ENCODE data around the gene VRK1.

The VRK1 gene

GRCh38 chr14:96902004-96902403 is 104.8 kb downstream of the VRK1 start:
- no peak overlapping the region for H3K27ac ChIP-seq
- no peaks in the 10 kb centered on the region for H3K9me3 ChIP-seq (ENCODE audit: low read depth, low read length)
- DNase-seq (ENCODE audit: low read depth, low spot score), result no peak
- TF ChIP-seq FOXP2 (optimal IDR thresholded peaks at IDR 0.05; ENCODE audit: control extremely low read depth, extremely low read length, insufficient read depth) (no peak), EZH2 (IDR thresholded peaks at IDR 0.05) (no peak), POLR2AphosphoS5 (IDR thresholded peaks at IDR 0.05; ENCODE audit: borderline replicate concordance, low read depth, low read length) (no peak)
- H3K9ac ChIP-seq (ENCODE audit: insufficient read length), result no peak overlapping the region
- H3K36me3 ChIP-seq (ENCODE audit: insufficient read depth, low read length), result no peaks in the 10 kb centered on the region; the same call in 1 of the 2 replicates
- no peak overlapping the region for H3K4me3 ChIP-seq

- Histone ChIP-seq H3K9me3 (ENCODE audit: low read depth, low read length) (no peaks in the 10 kb centered on the region), H3K27ac (no peak overlapping the region), H3K9ac (ENCODE audit: insufficient read length) (no peak overlapping the region), H3K36me3 (ENCODE audit: insufficient read depth, low read length) (no peaks in the 10 kb centered on the region; the same call in 1 of the 2 replicates), H3K4me3 (no peak overlapping the region)
- TF ChIP-seq FOXP2 (optimal IDR thresholded peaks at IDR 0.05; ENCODE audit: control extremely low read depth, extremely low read length, insufficient read depth) (no peak), POLR2AphosphoS5 (IDR thresholded peaks at IDR 0.05; ENCODE audit: borderline replicate concordance, low read depth, low read length) (no peak), EZH2 (IDR thresholded peaks at IDR 0.05) (no peak)
- DNase-seq (ENCODE audit: low read depth, low spot score), result no peak
Observed at GRCh38 chr14:96903444-96904023, 106.4 kb downstream of the VRK1 start.

- TF ChIP-seq FOXP2 (optimal IDR thresholded peaks at IDR 0.05; ENCODE audit: control extremely low read depth, extremely low read length, insufficient read depth), result no peak
- TF ChIP-seq POLR2AphosphoS5 (IDR thresholded peaks at IDR 0.05; ENCODE audit: borderline replicate concordance, low read depth, low read length), result no peak
- no peak for TF ChIP-seq EZH2 (IDR thresholded peaks at IDR 0.05)
- H3K36me3 ChIP-seq (ENCODE audit: insufficient read depth, low read length), result peaks cover 1% of the 10 kb centered on the region
- H3K27ac ChIP-seq, result no peak overlapping the region
- peaks cover 2% of the 10 kb centered on the region; the same call in 1 of the 2 replicates for H3K9me3 ChIP-seq (ENCODE audit: low read depth, low read length)
- no peak overlapping the region for H3K9ac ChIP-seq (ENCODE audit: insufficient read length)
- no peak for DNase-seq (ENCODE audit: low read depth, low spot score)
- no peak overlapping the region for H3K4me3 ChIP-seq
Observed at GRCh38 chr14:96904201-96904600, 107.0 kb downstream of the VRK1 start.

- Histone ChIP-seq H3K36me3 (ENCODE audit: insufficient read depth, low read length) (peaks cover 8% of the 10 kb centered on the region), H3K4me3 (no peak overlapping the region), H3K27ac (no peak overlapping the region), H3K9ac (ENCODE audit: insufficient read length) (no peak overlapping the region), H3K9me3 (ENCODE audit: low read depth, low read length) (peaks cover 2% of the 10 kb centered on the region; the same call in 1 of the 2 replicates)
- no peak for DNase-seq (ENCODE audit: low read depth, low spot score)
- TF ChIP-seq FOXP2 (optimal IDR thresholded peaks at IDR 0.05; ENCODE audit: control extremely low read depth, extremely low read length, insufficient read depth) (no peak), POLR2AphosphoS5 (IDR thresholded peaks at IDR 0.05; ENCODE audit: borderline replicate concordance, low read depth, low read length) (no peak), EZH2 (IDR thresholded peaks at IDR 0.05) (no peak)
Observed at GRCh38 chr14:96905065-96905464, 107.9 kb downstream of the VRK1 start.

- no peak overlapping the region for H3K4me3 ChIP-seq
- DNase-seq (ENCODE audit: low read depth, low spot score), result no peak
- no peak overlapping the region for H3K27ac ChIP-seq
- peaks cover 2% of the 10 kb centered on the region; the same call in 1 of the 2 replicates for H3K9me3 ChIP-seq (ENCODE audit: low read depth, low read length)
- H3K9ac ChIP-seq (ENCODE audit: insufficient read length), result no peak overlapping the region
- no peak for TF ChIP-seq POLR2AphosphoS5 (IDR thresholded peaks at IDR 0.05; ENCODE audit: borderline replicate concordance, low read depth, low read length)
- TF ChIP-seq FOXP2 (optimal IDR thresholded peaks at IDR 0.05; ENCODE audit: control extremely low read depth, extremely low read length, insufficient read depth), result no peak
- TF ChIP-seq EZH2 (IDR thresholded peaks at IDR 0.05), result no peak
- peaks cover 11% of the 10 kb centered on the region for H3K36me3 ChIP-seq (ENCODE audit: insufficient read depth, low read length)
Observed at GRCh38 chr14:96905825-96906224, 108.6 kb downstream of the VRK1 start.

- TF ChIP-seq EZH2 (IDR thresholded peaks at IDR 0.05) (no peak), POLR2AphosphoS5 (IDR thresholded peaks at IDR 0.05; ENCODE audit: borderline replicate concordance, low read depth, low read length) (no peak), FOXP2 (optimal IDR thresholded peaks at IDR 0.05; ENCODE audit: control extremely low read depth, extremely low read length, insufficient read depth) (no peak)
- Histone ChIP-seq H3K9me3 (ENCODE audit: low read depth, low read length) (peaks cover 2% of the 10 kb centered on the region; the same call in 1 of the 2 replicates), H3K9ac (ENCODE audit: insufficient read length) (no peak overlapping the region), H3K36me3 (ENCODE audit: insufficient read depth, low read length) (peaks cover 11% of the 10 kb centered on the region), H3K4me3 (no peak overlapping the region), H3K27ac (no peak overlapping the region)
- no peak for DNase-seq (ENCODE audit: low read depth, low spot score)
Observed at GRCh38 chr14:96906434-96906833, 109.3 kb downstream of the VRK1 start.

- no peak for DNase-seq (ENCODE audit: low read depth, low spot score)
- no peak overlapping the region for H3K9ac ChIP-seq (ENCODE audit: insufficient read length)
- no peak for TF ChIP-seq POLR2AphosphoS5 (IDR thresholded peaks at IDR 0.05; ENCODE audit: borderline replicate concordance, low read depth, low read length)
- no peak for TF ChIP-seq EZH2 (IDR thresholded peaks at IDR 0.05)
- no peak for TF ChIP-seq FOXP2 (optimal IDR thresholded peaks at IDR 0.05; ENCODE audit: control extremely low read depth, extremely low read length, insufficient read depth)
- H3K27ac ChIP-seq, result no peak overlapping the region
- peaks cover 11% of the 10 kb centered on the region for H3K36me3 ChIP-seq (ENCODE audit: insufficient read depth, low read length)
- peaks cover 2% of the 10 kb centered on the region; the same call in 1 of the 2 replicates for H3K9me3 ChIP-seq (ENCODE audit: low read depth, low read length)
- no peak overlapping the region for H3K4me3 ChIP-seq
Observed at GRCh38 chr14:96909841-96910364, 112.7 kb downstream of the VRK1 start.

- Histone ChIP-seq H3K36me3 (ENCODE audit: insufficient read depth, low read length) (peaks cover 11% of the 10 kb centered on the region), H3K27ac (no peak overlapping the region), H3K9ac (ENCODE audit: insufficient read length) (no peak overlapping the region), H3K9me3 (ENCODE audit: low read depth, low read length) (peaks cover 2% of the 10 kb centered on the region; the same call in 1 of the 2 replicates), H3K4me3 (no peak overlapping the region)
- no peak for DNase-seq (ENCODE audit: low read depth, low spot score)
- TF ChIP-seq EZH2 (IDR thresholded peaks at IDR 0.05) (no peak), FOXP2 (optimal IDR thresholded peaks at IDR 0.05; ENCODE audit: control extremely low read depth, extremely low read length, insufficient read depth) (no peak), POLR2AphosphoS5 (IDR thresholded peaks at IDR 0.05; ENCODE audit: borderline replicate concordance, low read depth, low read length) (no peak)
Observed at GRCh38 chr14:96911499-96912149, 114.4 kb downstream of the VRK1 start.

Data from SK-N-MC (cell line).